Measurements from ENCODE around the gene DDX19B.

GRCh38 chr16:70348991-70349390 lies 50.0 kb downstream of the DDX19B start:
- TF ChIP-seq CTCF (optimal IDR thresholded peaks at IDR 0.05 in 1 of 3, IDR thresholded peaks at IDR 0.05 in 1 of 3, conservative IDR thresholded peaks at IDR 0.05 in 1 of 3; ENCODE audit: extremely low read depth in 1 of 3, insufficient read depth in 2 of 3, low read length in 3 of 3) (no peak), EZH2 (IDR thresholded peaks at IDR 0.05; ENCODE audit: low read length) (no peak)
